CD4-positive, alpha-beta T cell treated with Interleukin-21 for 1 hour (primary cell): ENCODE data around the gene KRT77.
A peak's percentile ranks its signal among the peaks of the same experiment; 100 is the strongest.

Experiments used
- DNase-seq: peaks from one replicate; pipeline ENCODE4 v3.0.0-alpha.2; 2020

KRT77 gene

GRCh38 chr12:52691076-52691840 lies 12.1 kb downstream of the KRT77 start:
- DNase-seq, result peak; percentile 54

GRCh38 chr12:52690351-52691075 lies 12.8 kb downstream of the KRT77 start:
- DNase-seq, result no peak

- no peak for DNase-seq
These were observed 13.4 kb downstream of the KRT77 start for GRCh38 chr12:52689936-52690335.

GRCh38 chr12:52689239-52689638 lies 14.1 kb downstream of the KRT77 start:
- DNase-seq, result no peak

GRCh38 chr12:52688481-52688880 lies 14.8 kb downstream of the KRT77 start:
- DNase-seq, result no peak

GRCh38 chr12:52687497-52688385 lies 15.6 kb downstream of the KRT77 start:
- DNase-seq, result no peak

- no peak for DNase-seq
These were observed 16.4 kb downstream of the KRT77 start for GRCh38 chr12:52686756-52687487.

- no peak for DNase-seq
These were observed 17.3 kb downstream of the KRT77 start for GRCh38 chr12:52686063-52686462.

GRCh38 chr12:52685406-52685890 lies 17.9 kb downstream of the KRT77 start:
- DNase-seq, result no peak

GRCh38 chr12:52684431-52684830 lies 18.9 kb downstream of the KRT77 start:
- DNase-seq, result no peak

GRCh38 chr12:52683575-52684300 lies 19.6 kb downstream of the KRT77 start:
- no peak for DNase-seq

- DNase-seq, result no peak
These were observed 20.3 kb downstream of the KRT77 start for GRCh38 chr12:52682938-52683574.

GRCh38 chr12:52682381-52682660 lies 21.0 kb downstream of the KRT77 start:
- no peak for DNase-seq

- DNase-seq, result peak; percentile 21
These were observed 21.6 kb downstream of the KRT77 start for GRCh38 chr12:52681526-52682380.

GRCh38 chr12:52680363-52680762 lies 23.0 kb downstream of the KRT77 start, which contains the start of gene KRT1:
Gene KRT1, minus strand, starts transcription at chr12:52680407. Its CDS starts 59 bp downstream, at chr12:52680348.
- no peak for DNase-seq

- DNase-seq, result no peak
These were observed 23.4 kb downstream of the KRT77 start for GRCh38 chr12:52679875-52680274.

- DNase-seq, result no peak
These were observed 25.7 kb downstream of the KRT77 start for GRCh38 chr12:52677671-52678070.

GRCh38 chr12:52677126-52677525 lies 26.2 kb downstream of the KRT77 start:
- DNase-seq, result no peak

- DNase-seq, result no peak
These were observed 27.2 kb downstream of the KRT77 start for GRCh38 chr12:52676163-52676562.

- peak; percentile 4 for DNase-seq
These were observed 28.0 kb downstream of the KRT77 start for GRCh38 chr12:52675301-52675701.

- no peak for DNase-seq
These were observed 28.9 kb downstream of the KRT77 start for GRCh38 chr12:52674433-52674775.
